Measurements from ENCODE around the gene VPS18. TPM values are rescaled to one million over a fixed set of nuclear protein-coding genes. Genes with fewer than 3 reads are reported as not detected.

VPS18 gene
- total RNA-seq, 6 experiments from 2014 or later, result 27.7 to 33.1 (median 31.2) TPM

DNA sequence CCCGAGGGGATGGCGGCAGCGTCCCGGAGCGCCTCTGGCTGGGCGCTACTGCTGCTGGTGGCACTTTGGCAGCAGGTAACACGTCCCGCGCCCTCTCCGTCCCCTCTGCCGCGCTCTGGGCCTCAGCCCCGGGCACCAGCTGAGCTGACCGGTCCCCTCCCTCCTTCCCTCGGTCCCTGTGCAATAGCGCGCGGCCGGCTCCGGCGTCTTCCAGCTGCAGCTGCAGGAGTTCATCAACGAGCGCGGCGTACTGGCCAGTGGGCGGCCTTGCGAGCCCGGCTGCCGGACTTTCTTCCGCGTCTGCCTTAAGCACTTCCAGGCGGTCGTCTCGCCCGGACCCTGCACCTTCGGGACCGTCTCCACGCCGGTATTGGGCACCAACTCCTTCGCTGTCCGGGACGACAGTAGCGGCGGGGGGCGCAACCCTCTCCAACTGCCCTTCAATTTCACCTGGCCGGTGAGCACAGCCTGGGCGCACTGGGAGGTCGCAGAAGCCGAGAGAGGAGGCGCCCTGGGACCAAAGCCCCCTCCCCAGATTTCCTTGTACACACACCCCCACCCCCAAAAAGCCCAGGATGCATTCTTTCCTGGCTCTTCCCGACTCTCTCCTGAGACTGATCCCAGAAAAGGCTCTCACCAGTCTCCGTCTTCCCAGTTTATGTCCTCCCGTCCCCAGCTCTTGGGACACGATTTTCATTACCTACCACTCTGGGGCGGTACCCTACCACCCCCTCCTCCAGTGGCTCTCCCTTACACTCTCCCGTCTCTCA is 35.6 kb downstream of the VPS18 start:
- Mint-ChIP-seq H3K36me3 (ENCODE audit: low read depth) (no peaks in the 10 kb centered on the region), H3K4me1 (ENCODE audit: low read depth) (peaks cover 25% of the 10 kb centered on the region), H3K27ac (no peak overlapping the region), H3K27me3 (ENCODE audit: insufficient read depth) (peaks cover 22% of the 10 kb centered on the region), H3K9me3 (no peaks in the 10 kb centered on the region), H3K4me3 (peak overlapping the region; percentile 85)
- TF ChIP-seq CTCF (IDR thresholded peaks at IDR 0.05), result no peak
- DNase-seq, result no peak

GRCh38 chr15:40930430-40931299 is 36.4 kb downstream of the VPS18 start:
- no peaks in the 10 kb centered on the region for H3K9me3 Mint-ChIP-seq
- peaks cover 17% of the 10 kb centered on the region for H3K27me3 Mint-ChIP-seq (ENCODE audit: insufficient read depth)
- H3K4me1 Mint-ChIP-seq (ENCODE audit: low read depth), result peaks cover 25% of the 10 kb centered on the region
- TF ChIP-seq CTCF (IDR thresholded peaks at IDR 0.05), result peak; percentile 75
- no peak overlapping the region for H3K27ac Mint-ChIP-seq
- no peaks in the 10 kb centered on the region for H3K36me3 Mint-ChIP-seq (ENCODE audit: low read depth)
- DNase-seq, result no peak
- peak overlapping the region; percentile 85 for H3K4me3 Mint-ChIP-seq

GRCh38 chr15:40931300-40932142 is 37.3 kb downstream of the VPS18 start:
- peaks cover 25% of the 10 kb centered on the region for H3K4me1 Mint-ChIP-seq (ENCODE audit: low read depth)
- no peak overlapping the region for H3K27ac Mint-ChIP-seq
- H3K4me3 Mint-ChIP-seq, result peak overlapping the region; percentile 85
- no peaks in the 10 kb centered on the region for H3K36me3 Mint-ChIP-seq (ENCODE audit: low read depth)
- H3K9me3 Mint-ChIP-seq, result no peaks in the 10 kb centered on the region
- TF ChIP-seq CTCF (IDR thresholded peaks at IDR 0.05), result no peak
- peaks cover 17% of the 10 kb centered on the region for H3K27me3 Mint-ChIP-seq (ENCODE audit: insufficient read depth)
- no peak for DNase-seq

DNA sequence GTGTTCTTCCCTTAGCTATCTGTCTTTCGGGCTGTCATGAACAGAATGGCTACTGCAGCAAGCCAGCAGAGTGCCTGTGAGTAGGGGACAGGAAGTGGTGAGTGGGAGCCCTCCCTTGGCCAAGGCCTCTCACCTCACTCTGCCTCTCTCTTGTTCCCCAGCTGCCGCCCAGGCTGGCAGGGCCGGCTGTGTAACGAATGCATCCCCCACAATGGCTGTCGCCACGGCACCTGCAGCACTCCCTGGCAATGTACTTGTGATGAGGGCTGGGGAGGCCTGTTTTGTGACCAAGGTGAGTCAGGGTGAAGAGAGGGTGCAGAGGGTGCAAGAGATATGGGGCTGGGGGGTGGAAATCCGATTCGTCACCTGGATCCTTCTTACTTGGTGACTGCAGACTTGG is 37.9 kb downstream of the VPS18 start:
- no peak for DNase-seq
- TF ChIP-seq CTCF (IDR thresholded peaks at IDR 0.05), result no peak
- Mint-ChIP-seq H3K36me3 (ENCODE audit: low read depth) (no peaks in the 10 kb centered on the region), H3K27me3 (ENCODE audit: insufficient read depth) (peaks cover 14% of the 10 kb centered on the region), H3K4me1 (ENCODE audit: low read depth) (peaks cover 28% of the 10 kb centered on the region), H3K4me3 (no peak overlapping the region), H3K9me3 (no peaks in the 10 kb centered on the region), H3K27ac (no peak overlapping the region)
